H1 (cell line): ENCODE data around the gene FBXO30.

ENCODE experiments used
- CHD1 ChIP-seq: IDR thresholded peaks from 2 replicates; pipeline ENCODE4 v1.6.1; 2012; ENCODE audit warnings: low read depth, low read length, improper control_type of control experiment
- CTCF ChIP-seq, 3 experiments: IDR thresholded peaks; 1 replicate in 2 of 3; 2 replicates in 1 of 3; pipeline versions ENCODE4 v1.5.1 to v1.6.1; 2011; ENCODE audit warnings: low read length in 3 of 3, mild to moderate bottlenecking in 3 of 3, inconsistent platforms in 2 of 3, low read depth in 1 of 3, moderate library complexity in 1 of 3; ENCODE audit not compliant: insufficient read depth in 1 of 3; ENCODE audit errors: control extremely low read depth in 1 of 3
- EZH2 ChIP-seq: fragments of 200-600 bp; sonication (generic); IDR thresholded peaks from 2 replicates; pipeline ENCODE4 v1.7.1; 2012; ENCODE audit warnings: low read depth, mild to moderate bottlenecking, moderate library complexity, low read length, inconsistent platforms; ENCODE audit not compliant: severe bottlenecking
- SP2 ChIP-seq: IDR thresholded peaks from 2 replicates; pipeline ENCODE4 v1.6.1; 2012; ENCODE audit warnings: mild to moderate bottlenecking, low read length, inconsistent platforms

GRCh38 chr6:145836772-145837171, 22.2 kb upstream of the FBXO30 start:
- TF ChIP-seq SP2 (no peak), EZH2 (no peak), CHD1 (no peak), CTCF (IDR thresholded peaks at IDR 0.05; ENCODE audit: control extremely low read depth in 1 of 3, insufficient read depth in 1 of 3, low read depth in 1 of 3, low read length in 3 of 3) (no peak)
